ENCODE measurements around the gene GUCY1A1. TPM values are rescaled to one million over a fixed set of nuclear protein-coding genes. Genes with fewer than 3 reads are reported as not detected.
A peak's percentile ranks its signal among the peaks of the same experiment; 100 is the strongest.

The GUCY1A1 gene
- polyA plus RNA-seq, 5 donors: 88.3 to 169 (median 119) TPM

- peak in 1 of 2 donors; percentile 67 for DNase-seq
These were observed 9.5 kb upstream of the GUCY1A1 start for GRCh38 chr4:155657169-155657568.

GRCh38 chr4:155657985-155658680 lies 8.5 kb upstream of the GUCY1A1 start:
- no peak for DNase-seq

- no peak for DNase-seq
These were observed 8.0 kb upstream of the GUCY1A1 start for GRCh38 chr4:155658681-155659064.

- no peak for DNase-seq
These were observed 7.5 kb upstream of the GUCY1A1 start for GRCh38 chr4:155659176-155659575.

GRCh38 chr4:155660436-155660835 lies 6.2 kb upstream of the GUCY1A1 start:
- DNase-seq: no peak

GRCh38 chr4:155665054-155665453 lies 1.6 kb upstream of the GUCY1A1 start:
- DNase-seq: no peak

- no peak for DNase-seq
These were observed 547 bp downstream of the GUCY1A1 start for GRCh38 chr4:155667222-155667567.

- DNase-seq: peak; percentile 74 to 76
These were observed 1.2 kb downstream of the GUCY1A1 start for GRCh38 chr4:155667568-155668511.

- no peak for DNase-seq
These were observed 2.1 kb downstream of the GUCY1A1 start for GRCh38 chr4:155668707-155669220.

GRCh38 chr4:155672342-155672741 lies 5.7 kb downstream of the GUCY1A1 start:
- no peak for DNase-seq

GRCh38 chr4:155673453-155673979 lies 6.9 kb downstream of the GUCY1A1 start:
- no peak for DNase-seq

GRCh38 chr4:155674669-155675071 lies 8.0 kb downstream of the GUCY1A1 start:
- no peak for DNase-seq

GRCh38 chr4:155675709-155676429 lies 9.2 kb downstream of the GUCY1A1 start:
- DNase-seq: no peak

GRCh38 chr4:155676430-155676825 lies 9.8 kb downstream of the GUCY1A1 start:
- no peak for DNase-seq

- no peak for DNase-seq
These were observed 11.4 kb downstream of the GUCY1A1 start for GRCh38 chr4:155678011-155678410.

- no peak for DNase-seq
These were observed 12.7 kb downstream of the GUCY1A1 start for GRCh38 chr4:155679343-155679742.

GRCh38 chr4:155681886-155682285 lies 15.2 kb downstream of the GUCY1A1 start:
- no peak for DNase-seq

GRCh38 chr4:155684423-155684822 lies 17.8 kb downstream of the GUCY1A1 start:
- DNase-seq: no peak

GRCh38 chr4:155684892-155685541 lies 18.4 kb downstream of the GUCY1A1 start:
- DNase-seq: no peak

GRCh38 chr4:155687380-155687982 lies 20.8 kb downstream of the GUCY1A1 start:
- DNase-seq: no peak

GRCh38 chr4:155688211-155688610 lies 21.6 kb downstream of the GUCY1A1 start:
- no peak for DNase-seq

Measured in right lung (tissue), 5 donors.